ENCODE results near the gene UBA3.

The UBA3 gene

GRCh38 chr3:69088063-69088462 lies 7.9 kb upstream of the UBA3 start:
- H3K4me1 Mint-ChIP-seq: peaks cover 57% of the 10 kb centered on the region
- H3K36me3 Mint-ChIP-seq: peaks cover 86% of the 10 kb centered on the region
- H3K9me3 Mint-ChIP-seq: no peaks in the 10 kb centered on the region
- DNase-seq (ENCODE audit: low spot score in 2 of 2): no peak
- H3K27ac Mint-ChIP-seq: peak overlapping the region; percentile 93
- H3K4me3 Mint-ChIP-seq: peak overlapping the region; percentile 89
- ATAC-seq: no peak

- H3K9me3 Mint-ChIP-seq: no peaks in the 10 kb centered on the region
- peaks cover 77% of the 10 kb centered on the region for H3K36me3 Mint-ChIP-seq
- no peak for ATAC-seq
- no peak for DNase-seq (ENCODE audit: low spot score in 2 of 2)
- H3K4me3 Mint-ChIP-seq: peak overlapping the region; percentile 89
- peak overlapping the region; percentile 93 for H3K27ac Mint-ChIP-seq
- peaks cover 62% of the 10 kb centered on the region for H3K4me1 Mint-ChIP-seq
Observed at GRCh38 chr3:69087030-69087791, 7.0 kb upstream of the UBA3 start.

GRCh38 chr3:69085833-69086722 lies 5.9 kb upstream of the UBA3 start:
- Mint-ChIP-seq H3K36me3 (peaks cover 66% of the 10 kb centered on the region), H3K9me3 (no peaks in the 10 kb centered on the region), H3K27ac (peak overlapping the region; percentile 93), H3K4me1 (peaks cover 62% of the 10 kb centered on the region), H3K4me3 (peak overlapping the region; percentile 89)
- peak; percentile 53 to 85 for DNase-seq (ENCODE audit: low spot score in 2 of 2)
- peak; percentile 59 for ATAC-seq

GRCh38 chr3:69085168-69085832 lies 5.1 kb upstream of the UBA3 start:
- ATAC-seq: no peak
- H3K4me1 Mint-ChIP-seq: peaks cover 58% of the 10 kb centered on the region
- peak overlapping the region; percentile 93 for H3K27ac Mint-ChIP-seq
- no peaks in the 10 kb centered on the region for H3K9me3 Mint-ChIP-seq
- DNase-seq (ENCODE audit: low spot score in 2 of 2): no peak
- peaks cover 60% of the 10 kb centered on the region for H3K36me3 Mint-ChIP-seq
- peak overlapping the region; percentile 89 for H3K4me3 Mint-ChIP-seq

GRCh38 chr3:69084326-69085167 lies 4.4 kb upstream of the UBA3 start, which contains the start of gene ARL6IP5:
ARL6IP5 (plus strand) TSS chr3:69084937; CDS start chr3:69085048, 111 bp downstream.
- Mint-ChIP-seq H3K4me3 (peak within 1 kb of the TSS; percentile 89), H3K27ac (peak within 1 kb of the TSS; percentile 93), H3K9me3 (no peaks in the 10 kb centered on the region), H3K4me1 (peaks cover 51% of the 10 kb centered on the region), H3K36me3 (peaks cover 52% of the 10 kb centered on the region)
- peak; percentile 61 for ATAC-seq
- DNase-seq (ENCODE audit: low spot score in 2 of 2): peak; percentile 71 to 93

GRCh38 chr3:69082805-69083204 lies 2.6 kb upstream of the UBA3 start:
- H3K27ac Mint-ChIP-seq: peak overlapping the region; percentile 93
- peaks cover 55% of the 10 kb centered on the region for H3K4me1 Mint-ChIP-seq
- DNase-seq (ENCODE audit: low spot score in 2 of 2) (peak in 1 of 2 donors; percentile 86), ATAC-seq (peak; percentile 85)
- H3K9me3 Mint-ChIP-seq: no peaks in the 10 kb centered on the region
- H3K4me3 Mint-ChIP-seq: peak overlapping the region; percentile 89
- peaks cover 36% of the 10 kb centered on the region for H3K36me3 Mint-ChIP-seq

GRCh38 chr3:69082361-69082760 lies 2.2 kb upstream of the UBA3 start:
- Mint-ChIP-seq H3K27ac (peak overlapping the region; percentile 93), H3K9me3 (no peaks in the 10 kb centered on the region), H3K4me3 (peak overlapping the region; percentile 89), H3K4me1 (peaks cover 59% of the 10 kb centered on the region), H3K36me3 (peaks cover 36% of the 10 kb centered on the region)
- DNase-seq (ENCODE audit: low spot score in 2 of 2): no peak
- no peak for ATAC-seq

GRCh38 chr3:69081583-69082262 lies 1.6 kb upstream of the UBA3 start:
- Mint-ChIP-seq H3K4me1 (peaks cover 61% of the 10 kb centered on the region), H3K27ac (peak overlapping the region; percentile 93), H3K4me3 (peak overlapping the region; percentile 89), H3K9me3 (no peaks in the 10 kb centered on the region), H3K36me3 (peaks cover 36% of the 10 kb centered on the region)
- DNase-seq (ENCODE audit: low spot score in 2 of 2): no peak
- no peak for ATAC-seq

- Mint-ChIP-seq H3K9me3 (no peaks in the 10 kb centered on the region), H3K4me3 (peak overlapping the region; percentile 89), H3K27ac (peak overlapping the region; percentile 88), H3K4me1 (peaks cover 61% of the 10 kb centered on the region), H3K36me3 (peaks cover 34% of the 10 kb centered on the region)
- ATAC-seq (peak; percentile 17), DNase-seq (ENCODE audit: low spot score in 2 of 2) (no peak)
Observed at GRCh38 chr3:69079269-69080159, 651 bp downstream of the UBA3 start.

GRCh38 chr3:69072928-69073327 lies 7.2 kb downstream of the UBA3 start:
- H3K9me3 Mint-ChIP-seq: no peaks in the 10 kb centered on the region
- peak; percentile 50 for ATAC-seq
- no peak for DNase-seq (ENCODE audit: low spot score in 2 of 2)
- H3K27ac Mint-ChIP-seq: peak overlapping the region; percentile 3
- peaks cover 31% of the 10 kb centered on the region for H3K4me1 Mint-ChIP-seq
- no peak overlapping the region for H3K4me3 Mint-ChIP-seq
- peaks cover 88% of the 10 kb centered on the region for H3K36me3 Mint-ChIP-seq

- Mint-ChIP-seq H3K4me3 (peak overlapping the region; percentile 38), H3K4me1 (peaks cover 22% of the 10 kb centered on the region), H3K36me3 (peaks cover 76% of the 10 kb centered on the region), H3K27ac (peak overlapping the region; percentile 88), H3K9me3 (no peaks in the 10 kb centered on the region)
- peak; percentile 64 for ATAC-seq
- no peak for DNase-seq (ENCODE audit: low spot score in 2 of 2)
Observed at GRCh38 chr3:69066121-69066520, 14.0 kb downstream of the UBA3 start.

- DNase-seq (ENCODE audit: low spot score in 2 of 2) (no peak), ATAC-seq (peak; percentile 83)
- Mint-ChIP-seq H3K9me3 (no peaks in the 10 kb centered on the region), H3K4me1 (peaks cover 22% of the 10 kb centered on the region), H3K36me3 (peaks cover 76% of the 10 kb centered on the region), H3K4me3 (peak overlapping the region; percentile 38), H3K27ac (peak overlapping the region; percentile 88)
Observed at GRCh38 chr3:69065318-69065964, 14.7 kb downstream of the UBA3 start.

- no peak for ATAC-seq
Observed at GRCh38 chr3:69063636-69064035, 16.5 kb downstream of the UBA3 start.

More at GRCh38 chr3:69063636-69064035, 16.5 kb downstream of the UBA3 start:
- Mint-ChIP-seq H3K4me3 (no peak overlapping the region), H3K4me1 (peaks cover 34% of the 10 kb centered on the region), H3K9me3 (no peaks in the 10 kb centered on the region), H3K27ac (no peak overlapping the region), H3K36me3 (peaks cover 80% of the 10 kb centered on the region)
- DNase-seq (ENCODE audit: low spot score in 2 of 2): no peak
